ENCODE results near the gene ANKRD12. TPM values are rescaled to one million over a fixed set of nuclear protein-coding genes. Genes with fewer than 3 reads are reported as not detected.

Gene ANKRD12
- polyA plus RNA-seq, 3 donors: 29.2 to 33.9 (median 32.8) TPM

GRCh38 chr18:9209279-9209678, 72.7 kb downstream of the ANKRD12 start:
- no peak for DNase-seq (ENCODE audit: extremely low read depth in 1 of 11, low read depth in 9 of 11, low spot score in 4 of 11)

- DNase-seq (ENCODE audit: extremely low read depth in 1 of 11, low read depth in 9 of 11, low spot score in 4 of 11): no peak
These were observed 74.4 kb downstream of the ANKRD12 start for GRCh38 chr18:9210966-9211365.

- no peak for DNase-seq (ENCODE audit: extremely low read depth in 1 of 11, low read depth in 9 of 11, low spot score in 4 of 11)
These were observed 75.4 kb downstream of the ANKRD12 start for GRCh38 chr18:9211955-9212354.

DNA sequence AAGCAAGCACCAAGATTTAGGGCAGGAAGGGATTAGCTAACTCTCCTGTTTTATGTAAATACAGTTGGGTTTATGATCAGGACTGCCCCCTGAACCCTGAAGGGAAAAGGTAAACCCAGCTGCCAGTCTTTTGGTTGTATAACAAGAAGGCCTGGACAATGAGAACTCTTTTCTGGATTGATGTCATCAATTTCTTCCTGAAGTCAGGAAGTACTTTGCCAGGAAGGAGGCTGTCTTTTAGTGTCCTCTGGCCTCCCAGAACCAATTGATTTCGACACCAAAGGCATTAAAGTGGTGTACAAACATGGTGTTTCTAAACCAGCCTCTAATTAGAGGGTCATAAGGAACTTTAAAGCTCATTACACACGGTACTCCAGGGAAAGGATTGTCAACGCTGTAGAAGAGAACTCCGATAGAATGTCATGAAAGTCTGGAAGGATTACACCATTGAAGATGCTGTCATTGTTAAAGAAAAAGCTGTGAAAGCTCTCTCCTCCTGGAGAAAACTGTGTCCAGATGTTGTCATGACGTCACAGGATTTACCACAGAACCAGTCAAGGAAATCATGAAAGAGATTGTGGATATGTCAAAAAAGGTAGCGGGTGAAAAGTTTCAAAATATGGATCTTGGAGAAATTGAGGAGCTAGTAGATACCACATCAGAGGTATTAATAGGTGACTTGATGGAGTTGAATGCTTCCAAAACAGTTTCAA, 78.8 kb downstream of the ANKRD12 start:
- no peak for DNase-seq (ENCODE audit: extremely low read depth in 1 of 11, low read depth in 9 of 11, low spot score in 4 of 11)

- no peak for DNase-seq (ENCODE audit: extremely low read depth in 1 of 11, low read depth in 9 of 11, low spot score in 4 of 11)
These were observed 79.9 kb downstream of the ANKRD12 start for GRCh38 chr18:9216459-9216858.

GRCh38 chr18:9217743-9218451, 81.3 kb downstream of the ANKRD12 start:
- no peak for DNase-seq (ENCODE audit: extremely low read depth in 1 of 11, low read depth in 9 of 11, low spot score in 4 of 11)

DNA sequence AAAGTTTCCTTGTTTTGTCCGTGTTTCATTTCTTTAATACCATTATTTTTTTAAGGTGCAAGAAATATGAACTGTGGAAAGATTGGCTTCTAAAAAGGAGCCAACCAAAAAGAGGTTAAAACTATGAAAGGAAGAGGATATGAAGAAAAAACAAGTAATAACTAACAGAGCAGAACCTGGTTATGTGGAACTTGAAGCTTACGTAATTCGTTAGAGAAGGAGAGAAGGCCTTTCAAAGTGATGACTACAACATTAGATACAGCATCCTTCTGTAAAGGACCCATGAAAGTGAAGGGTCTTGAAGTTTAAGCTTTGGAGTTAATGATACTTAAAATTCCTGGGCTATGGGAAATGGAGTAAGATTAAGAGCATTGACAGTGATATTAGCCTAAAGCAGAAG, 84.5 kb downstream of the ANKRD12 start:
- DNase-seq (ENCODE audit: extremely low read depth in 1 of 11, low read depth in 9 of 11, low spot score in 4 of 11): no peak

GRCh38 chr18:9221661-9222060, 85.1 kb downstream of the ANKRD12 start:
- no peak for DNase-seq (ENCODE audit: extremely low read depth in 1 of 11, low read depth in 9 of 11, low spot score in 4 of 11)

DNA sequence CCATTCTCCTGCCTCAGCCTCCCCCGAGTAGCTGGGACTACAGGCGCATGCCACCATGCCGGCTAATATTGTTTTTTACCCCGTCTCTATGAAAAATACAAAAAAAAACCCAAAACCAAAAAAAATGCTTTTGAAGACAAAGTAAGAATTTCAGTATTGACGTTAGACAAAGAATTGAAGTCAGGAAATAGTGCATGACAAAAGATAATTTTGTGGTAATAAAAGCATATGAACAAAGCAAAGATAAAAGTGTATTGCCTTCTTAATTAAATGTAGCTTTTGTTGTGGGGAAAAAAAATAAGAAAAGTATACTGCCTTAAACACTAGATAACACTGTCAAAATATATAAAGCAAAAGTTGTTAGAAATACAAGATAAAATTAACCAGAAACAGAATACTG, 86.8 kb downstream of the ANKRD12 start:
- no peak for DNase-seq (ENCODE audit: extremely low read depth in 1 of 11, low read depth in 9 of 11, low spot score in 4 of 11)

GRCh38 chr18:9226463-9226862, 89.9 kb downstream of the ANKRD12 start:
- no peak for DNase-seq (ENCODE audit: extremely low read depth in 1 of 11, low read depth in 9 of 11, low spot score in 4 of 11)

DNA sequence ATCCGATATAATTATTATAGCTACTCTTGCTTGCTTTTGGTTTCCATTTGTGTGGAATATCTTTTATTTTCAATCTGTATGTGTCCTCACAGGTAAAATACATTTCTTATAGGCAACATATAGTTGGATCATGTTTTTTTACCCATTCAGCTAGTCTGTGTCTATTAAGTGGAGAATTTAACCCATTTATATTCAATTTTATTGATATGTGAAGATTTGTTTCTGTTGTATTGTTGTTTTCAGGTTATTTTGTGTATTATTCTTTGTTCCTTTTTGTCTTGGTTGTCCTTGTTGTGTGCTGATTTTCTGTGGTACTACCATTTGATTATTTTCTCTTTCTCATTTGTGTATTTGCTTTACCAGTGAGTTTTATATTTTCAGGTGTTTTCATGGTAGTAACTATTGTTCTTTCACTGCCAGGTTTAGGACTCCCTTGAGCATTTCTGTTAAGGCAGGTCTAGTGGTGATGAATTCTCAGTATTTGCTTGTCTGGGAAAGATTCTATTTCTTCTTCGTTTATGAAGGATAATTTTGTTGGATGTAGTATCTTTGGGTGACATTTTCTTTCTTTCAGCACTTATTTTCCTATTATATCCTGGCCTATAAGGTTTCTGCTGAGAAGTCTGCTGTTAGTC, 95.4 kb downstream of the ANKRD12 start:
- DNase-seq (ENCODE audit: extremely low read depth in 1 of 11, low read depth in 9 of 11, low spot score in 4 of 11): no peak

GRCh38 chr18:9232977-9233376, 96.4 kb downstream of the ANKRD12 start:
- no peak for DNase-seq (ENCODE audit: extremely low read depth in 1 of 11, low read depth in 9 of 11, low spot score in 4 of 11)

DNA sequence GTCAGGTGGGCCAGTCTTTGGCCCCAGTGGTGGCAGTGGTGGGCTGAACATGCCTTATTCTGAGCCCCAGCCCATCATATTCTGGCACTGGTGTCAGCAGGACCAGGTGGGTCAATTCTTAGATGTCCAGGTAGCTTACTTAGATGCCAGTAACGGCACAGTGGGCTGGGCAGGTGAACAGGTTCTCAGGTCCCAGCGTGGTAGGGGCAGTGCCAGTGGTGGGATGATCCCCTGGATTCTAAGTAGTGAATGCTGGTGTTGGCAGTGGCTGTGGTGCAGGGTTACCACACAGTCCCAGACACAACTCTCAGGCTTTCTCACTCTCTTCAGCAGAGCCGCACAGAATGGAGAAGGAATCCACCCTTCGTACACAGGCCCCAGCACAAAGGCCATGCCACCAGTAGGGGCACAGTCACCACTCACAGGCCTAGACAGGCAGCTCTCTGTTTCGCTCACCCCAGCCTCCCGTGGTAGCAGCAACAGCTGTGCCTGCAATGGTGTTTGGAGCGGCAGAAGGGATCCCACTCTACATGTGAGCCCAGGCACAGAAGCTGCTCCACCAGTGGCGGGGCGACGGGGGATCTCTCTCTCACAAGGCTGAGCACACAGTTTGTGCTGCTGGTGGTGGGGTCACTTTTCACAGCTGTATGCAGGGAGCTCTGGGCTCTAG, 97.3 kb downstream of the ANKRD12 start:
- DNase-seq (ENCODE audit: extremely low read depth in 1 of 11, low read depth in 9 of 11, low spot score in 4 of 11): no peak

DNA sequence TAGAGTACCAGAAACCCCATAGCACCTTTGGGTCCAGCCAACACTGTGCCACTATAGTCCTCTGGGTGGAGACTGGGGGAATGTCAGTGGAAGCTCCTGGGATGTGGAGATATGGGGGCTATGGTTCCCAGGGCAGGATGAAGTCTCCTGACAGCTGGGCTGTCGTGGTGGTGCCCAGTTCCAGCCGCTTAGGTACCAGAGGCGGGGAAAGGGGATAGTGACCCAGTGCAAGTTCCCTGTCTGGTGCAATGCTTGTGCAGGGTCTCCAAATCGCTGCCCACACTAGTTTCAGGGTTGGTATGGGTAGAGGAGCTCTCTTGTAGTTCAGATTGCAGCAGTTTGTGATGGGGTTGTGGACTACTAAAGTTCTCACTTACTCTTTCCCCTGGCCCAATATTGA, 97.9 kb downstream of the ANKRD12 start:
- DNase-seq (ENCODE audit: extremely low read depth in 1 of 11, low read depth in 9 of 11, low spot score in 4 of 11): no peak

- no peak for DNase-seq (ENCODE audit: extremely low read depth in 1 of 11, low read depth in 9 of 11, low spot score in 4 of 11)
These were observed 101.4 kb downstream of the ANKRD12 start for GRCh38 chr18:9237981-9238380.

DNA sequence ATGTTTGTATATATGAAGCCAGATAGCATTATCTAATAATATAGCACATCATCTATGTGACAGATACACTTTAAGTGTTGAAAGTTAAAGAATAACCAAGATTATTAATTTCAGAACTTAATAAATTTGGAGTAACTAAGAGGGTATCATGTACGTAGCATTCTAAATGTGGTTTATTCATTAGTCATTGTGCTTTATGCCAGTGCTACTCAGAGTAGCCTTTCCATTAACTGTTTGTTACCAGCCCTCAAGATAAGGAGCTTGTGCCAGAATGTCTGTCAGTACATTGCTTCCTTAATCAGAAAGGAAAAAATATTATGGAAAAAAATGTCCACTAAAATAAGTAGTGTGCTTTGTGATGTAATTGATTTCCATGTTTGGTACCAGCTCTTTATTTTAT, 103.1 kb downstream of the ANKRD12 start:
- no peak for DNase-seq (ENCODE audit: extremely low read depth in 1 of 11, low read depth in 9 of 11, low spot score in 4 of 11)

DNA sequence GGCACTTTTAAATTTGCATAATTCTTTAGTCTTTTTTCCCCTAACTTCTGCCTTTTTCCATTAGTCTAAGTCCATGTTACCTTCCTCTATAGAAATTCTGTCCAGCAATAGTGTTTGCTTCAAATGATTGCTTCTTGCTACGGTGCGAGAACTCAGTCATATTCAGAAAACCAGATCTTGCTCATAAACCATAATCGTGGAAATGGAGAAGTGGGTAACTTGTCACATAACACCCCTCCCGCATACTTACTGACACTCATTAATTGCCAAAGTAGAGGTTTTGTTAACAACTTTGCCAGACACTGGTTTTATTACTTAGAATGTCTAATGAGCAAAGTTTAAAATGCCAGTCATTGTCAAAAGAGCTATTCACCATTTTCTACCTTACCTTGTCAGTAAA, 103.7 kb downstream of the ANKRD12 start:
- no peak for DNase-seq (ENCODE audit: extremely low read depth in 1 of 11, low read depth in 9 of 11, low spot score in 4 of 11)

DNA sequence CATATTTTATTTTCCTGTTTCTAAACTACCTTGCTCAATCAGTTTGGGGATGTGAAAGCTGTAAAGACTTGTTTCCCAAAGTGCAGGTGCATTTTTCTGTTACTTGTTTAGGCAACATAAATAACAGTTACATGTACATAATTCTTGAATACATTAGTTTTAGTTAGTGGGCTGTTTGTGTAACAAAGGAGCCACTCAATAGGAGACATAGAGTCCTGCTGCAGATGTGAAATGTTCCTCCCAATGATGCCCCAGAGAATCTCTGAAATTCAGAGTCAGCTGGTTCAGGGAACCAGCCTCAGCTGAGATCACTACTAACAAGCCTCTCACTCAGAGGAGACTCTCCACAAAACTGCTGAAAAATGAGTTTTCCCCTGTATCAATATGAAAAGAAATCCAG, 106.4 kb downstream of the ANKRD12 start:
- DNase-seq (ENCODE audit: extremely low read depth in 1 of 11, low read depth in 9 of 11, low spot score in 4 of 11): no peak

DNA sequence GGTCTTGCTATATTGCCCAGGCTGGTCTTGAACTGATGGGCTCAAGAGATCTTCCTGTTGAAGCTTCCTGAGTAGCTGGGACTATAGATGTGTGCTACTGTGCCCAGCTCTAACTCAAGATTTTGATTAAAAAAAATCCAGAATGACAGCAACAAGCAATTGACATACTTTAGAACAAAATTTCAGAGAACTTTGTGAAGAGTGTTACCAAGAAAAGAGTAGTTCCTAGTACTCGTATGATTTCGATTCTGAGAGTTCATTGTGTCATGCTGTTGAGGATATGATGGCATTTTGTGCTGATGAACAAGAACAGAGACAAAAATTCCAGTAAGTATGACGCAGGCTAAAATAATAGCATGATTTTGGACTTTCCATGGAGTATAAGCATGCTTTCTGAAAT, 107.8 kb downstream of the ANKRD12 start:
- no peak for DNase-seq (ENCODE audit: extremely low read depth in 1 of 11, low read depth in 9 of 11, low spot score in 4 of 11)

DNA sequence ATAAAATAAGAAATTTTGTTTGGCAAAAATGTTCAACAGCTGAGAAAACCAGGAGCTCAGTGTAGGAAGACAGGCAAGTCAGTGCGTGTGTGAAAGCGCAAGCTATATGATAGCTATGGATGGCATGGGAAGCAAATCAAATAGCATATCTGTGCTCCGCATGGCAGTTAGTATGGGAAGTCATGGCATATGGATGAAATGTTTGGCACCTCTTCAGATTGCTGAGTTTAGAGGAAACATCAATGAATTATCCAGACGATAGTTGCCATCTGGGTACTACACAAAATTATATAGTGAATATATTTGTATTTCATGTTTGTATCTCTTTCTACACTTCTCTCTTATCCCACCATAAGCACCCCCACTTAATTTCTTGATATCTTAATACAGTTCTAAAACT, 112.1 kb downstream of the ANKRD12 start:
- DNase-seq (ENCODE audit: extremely low read depth in 1 of 11, low read depth in 9 of 11, low spot score in 4 of 11): no peak

All from renal cortex interstitium (tissue), 11 donors.